Dermis blood vessel endothelial cell (primary cell): Measurements from ENCODE around the gene CPS1. TPM values are rescaled to one million over a fixed set of nuclear protein-coding genes. Genes with fewer than 3 reads are reported as not detected.
A peak's percentile ranks its signal among the peaks of the same experiment; 100 is the strongest.

ENCODE experiments used
- DNase-seq: peaks from one replicate; pipeline ENCODE4 v3.0.0; 2010
- total RNA-seq: library from RNA; depleted of rRNA; stranded (reverse); fragments of >200 nt; gene quantifications from 2 replicates; pipeline ENCODE4 v1.2.3, GENCODE V29; 2014

The CPS1 gene
- total RNA-seq, 1 donor from 2014 or later: 0.85 TPM

- DNase-seq: no peak
Observed at GRCh38 chr2:210546424-210547208, 9.8 kb upstream of the CPS1 start.

GRCh38 chr2:210548031-210548430 lies 8.4 kb upstream of the CPS1 start:
- no peak for DNase-seq

- no peak for DNase-seq
Observed at GRCh38 chr2:210548878-210549384, 7.5 kb upstream of the CPS1 start.

DNA sequence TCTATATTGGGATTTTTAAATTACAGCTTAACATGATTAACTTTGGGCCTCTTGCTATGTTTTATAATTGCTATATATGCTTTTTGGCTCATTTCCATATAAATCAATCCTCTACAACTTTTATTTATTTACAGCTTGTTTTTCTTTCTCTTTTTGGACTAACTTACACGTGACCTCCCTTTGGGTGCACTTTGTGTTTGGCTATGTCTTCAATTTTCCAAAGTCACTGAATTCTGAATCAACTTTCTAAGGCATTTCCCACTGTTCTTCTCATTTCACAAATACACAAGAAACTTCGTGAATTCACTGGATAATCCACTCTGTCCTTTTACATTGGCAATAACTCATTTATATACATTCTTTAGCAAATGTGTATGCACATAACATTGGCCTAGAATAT lies 5.4 kb upstream of the CPS1 start:
- no peak for DNase-seq

- DNase-seq: peak; percentile 38
Observed at GRCh38 chr2:210553373-210553772, 3.0 kb upstream of the CPS1 start.

DNA sequence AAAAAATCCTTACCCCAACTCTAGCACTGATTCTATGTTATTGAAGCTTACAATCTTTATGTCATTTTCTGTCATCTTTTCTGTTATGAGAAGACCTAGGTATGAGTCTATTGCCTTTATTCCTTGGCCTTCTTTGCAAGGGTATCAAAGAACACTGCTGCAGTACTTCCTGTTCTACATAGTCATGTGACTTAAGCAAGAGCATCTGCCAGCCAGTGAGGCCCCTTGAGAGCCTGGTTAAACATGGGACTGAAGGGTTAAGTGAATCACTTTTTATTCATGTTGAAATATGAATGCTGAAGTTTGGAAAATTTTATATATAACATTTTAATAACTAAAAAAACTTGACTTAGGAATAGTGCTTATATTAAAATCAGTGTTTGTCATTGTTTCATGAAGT lies 844 bp upstream of the CPS1 start:
- no peak for DNase-seq

GRCh38 chr2:210557721-210558120 lies 1.3 kb downstream of the CPS1 start:
- DNase-seq: no peak

DNA sequence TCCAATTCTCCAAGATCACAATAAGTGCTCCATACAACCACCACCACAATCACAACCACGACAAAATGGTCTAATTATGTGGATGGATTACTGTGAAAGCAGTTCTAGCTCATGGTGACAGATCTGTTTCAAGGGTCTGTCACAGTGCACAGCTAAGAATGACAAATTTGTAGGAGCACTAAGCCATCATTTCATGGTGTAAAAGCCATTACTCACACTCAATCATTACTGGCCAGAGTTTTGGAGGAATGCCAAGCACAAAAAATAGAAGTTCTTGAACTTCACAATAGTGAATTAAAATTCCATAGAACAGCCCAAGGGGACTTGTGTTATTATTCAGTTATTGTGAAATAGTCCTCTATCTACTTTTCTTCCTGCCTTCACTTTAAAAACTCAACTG lies 2.3 kb downstream of the CPS1 start:
- DNase-seq: peak; percentile 42

- DNase-seq: no peak
Observed at GRCh38 chr2:210559182-210559581, 2.8 kb downstream of the CPS1 start.

- DNase-seq: no peak
Observed at GRCh38 chr2:210561475-210561874, 5.1 kb downstream of the CPS1 start.

GRCh38 chr2:210562091-210562490 lies 5.7 kb downstream of the CPS1 start:
- DNase-seq: no peak

- no peak for DNase-seq
Observed at GRCh38 chr2:210562502-210563080, 6.2 kb downstream of the CPS1 start.

GRCh38 chr2:210567279-210567678 lies 10.9 kb downstream of the CPS1 start:
- DNase-seq: no peak

- DNase-seq: no peak
Observed at GRCh38 chr2:210568108-210568507, 11.7 kb downstream of the CPS1 start.

GRCh38 chr2:210577263-210578071 lies 21.1 kb downstream of the CPS1 start:
- peak; percentile 58 for DNase-seq

DNA sequence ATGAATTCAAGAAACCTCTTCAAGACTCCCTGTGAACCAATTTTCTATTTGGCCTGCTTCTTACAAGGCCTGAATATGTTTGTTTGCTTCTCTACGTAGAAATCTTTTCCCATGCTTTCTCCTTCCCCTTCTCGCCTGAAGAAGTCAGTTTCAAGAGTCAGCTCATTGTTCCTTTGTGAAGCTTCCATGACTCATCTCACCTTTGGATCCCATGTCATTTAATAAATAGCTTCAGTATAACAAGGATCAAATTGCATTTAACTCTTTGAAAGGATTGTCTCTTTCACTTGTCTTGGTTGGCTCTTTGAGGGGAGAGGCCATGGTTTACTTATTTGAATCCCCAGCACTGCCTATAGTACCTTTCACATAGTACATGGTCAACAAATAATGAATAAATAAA lies 28.4 kb downstream of the CPS1 start:
- peak; percentile 9 for DNase-seq

GRCh38 chr2:210586381-210586780 lies 30.0 kb downstream of the CPS1 start:
- DNase-seq: no peak

DNA sequence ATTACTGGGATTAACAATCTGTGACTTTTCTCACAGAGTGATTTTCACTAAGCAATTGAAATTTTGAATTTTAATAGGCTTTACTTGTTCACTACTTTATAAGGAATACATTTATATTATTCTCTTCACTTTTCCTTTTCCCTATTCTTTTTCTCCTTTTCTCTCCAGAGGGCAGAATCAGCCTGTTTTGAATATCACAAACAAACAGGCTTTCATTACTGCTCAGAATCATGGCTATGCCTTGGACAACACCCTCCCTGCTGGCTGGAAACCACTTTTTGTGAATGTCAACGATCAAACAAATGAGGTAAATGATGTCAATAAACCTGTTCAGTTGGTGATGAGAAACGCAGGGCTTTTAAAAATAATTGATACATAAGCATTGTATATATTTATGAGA lies 35.3 kb downstream of the CPS1 start:
- no peak for DNase-seq

- DNase-seq: no peak
Observed at GRCh38 chr2:210592726-210593125, 36.3 kb downstream of the CPS1 start.

DNA sequence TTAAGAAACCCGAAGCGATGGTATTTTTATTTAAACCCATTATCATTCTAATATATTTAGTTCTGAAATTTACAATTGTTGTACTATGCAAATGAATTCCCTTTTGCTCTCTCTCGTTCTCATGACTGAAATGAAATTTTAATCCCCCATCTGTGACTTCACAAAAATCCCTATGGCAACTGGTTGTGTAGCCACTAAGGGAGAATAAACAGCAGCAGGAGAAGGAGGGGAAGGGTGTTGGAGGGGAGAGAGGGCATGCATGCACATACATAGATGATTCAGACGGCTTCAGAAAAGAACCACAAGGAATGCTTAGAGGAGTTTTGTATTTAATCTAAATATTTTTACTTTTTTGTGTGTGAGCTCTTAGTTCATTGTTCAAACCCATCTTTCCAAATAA lies 36.8 kb downstream of the CPS1 start:
- no peak for DNase-seq

DNA sequence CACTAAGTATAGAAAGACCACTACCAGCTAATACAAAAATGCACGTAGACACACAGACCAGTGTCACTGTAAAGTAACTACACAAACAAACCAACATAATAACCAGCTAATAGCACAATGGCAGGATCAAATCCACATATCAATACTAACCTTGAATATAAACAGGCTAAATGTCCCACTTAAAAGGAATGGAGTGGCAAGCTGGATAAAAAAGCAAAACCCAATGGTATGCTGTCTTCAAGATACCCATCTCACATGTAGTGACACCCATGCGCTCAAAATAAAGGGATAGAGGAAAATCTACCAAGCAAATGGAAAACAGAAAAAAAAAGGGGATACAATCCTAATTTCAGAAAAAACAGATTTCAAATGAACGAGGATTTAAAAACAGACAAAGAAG lies 41.8 kb downstream of the CPS1 start:
- DNase-seq: no peak

- DNase-seq: no peak
Observed at GRCh38 chr2:210599476-210599875, 43.1 kb downstream of the CPS1 start.

GRCh38 chr2:210604666-210605065 lies 48.3 kb downstream of the CPS1 start:
- no peak for DNase-seq

GRCh38 chr2:210606001-210606400 lies 49.6 kb downstream of the CPS1 start:
- no peak for DNase-seq
